A549 (cell line): ENCODE data around the gene KCTD11. TPM values are rescaled to one million over a fixed set of nuclear protein-coding genes. Genes with fewer than 3 reads are reported as not detected.

ENCODE experiments used
- ATAC-seq, 2 experiments: fragments of 200-7000 bp in 1 of 2; fragments of >200 bp in 1 of 2; cut with Nextera tagmentation in 1 of 2; cut with Tn5 transposase in 1 of 2; 3 replicates each; pipeline versions ENCODE4 v1.8.0 to v1.9.1; 2018 to 2020; ENCODE audit warnings: mild to moderate bottlenecking in 1 of 2, moderate library complexity in 1 of 2
- CTCF ChIA-PET: fragments of 300-600 bp; sonication (Branson Sonifier 250); formaldehyde crosslinking; extraction: SDS; loops from one replicate; lab custom pipeline; 2021; ENCODE audit warnings: antibody characterized with exemption, inconsistent platforms; lab: Yijun Ruan, JAX
- POLR2A ChIA-PET: fragments of 350-600 bp; formaldehyde crosslinking; extraction: SDS; loops from one replicate; lab custom pipeline; 2021; ENCODE audit warnings: antibody characterized with exemption, inconsistent platforms; lab: Yijun Ruan, JAX
- DNase-seq, 2 experiments: peaks; one replicate each; pipeline versions ENCODE4 v3.0.0 to v3.0.0-alpha.2; 2011 to 2016; ENCODE audit warnings: low read depth in 1 of 2, low spot score in 1 of 2
- FAIRE-seq: peaks from 2 replicates; lab custom pipeline; 2011; peaks lifted over from hg19 to GRCh38; lab: Jason Lieb, UNC
- H3K27ac ChIP-seq, 2 experiments: fragments of >200 bp; sonication (Bioruptor Twin); formaldehyde crosslinking; 3 replicates each; pipeline ENCODE4 v1.5.1; 2016 to 2017
- H3K4me1 ChIP-seq: fragments of >200 bp; sonication (Bioruptor Twin); formaldehyde crosslinking; 3 replicates; pipeline ENCODE4 v1.6.1; 2016
- H3K4me2 ChIP-seq: fragments of >200 bp; sonication (Bioruptor Twin); formaldehyde crosslinking; 3 replicates; pipeline ENCODE4 v1.6.1; 2016
- H3K4me3 ChIP-seq: fragments of >200 bp; sonication (Bioruptor Twin); formaldehyde crosslinking; 3 replicates; pipeline ENCODE4 v1.5.1; 2016
- H3K9me3 ChIP-seq: fragments of >200 bp; sonication (Bioruptor Twin); formaldehyde crosslinking; 3 replicates; pipeline ENCODE4 v1.6.1; 2016
- BHLHE40 ChIP-seq: IDR thresholded peaks from 2 replicates; pipeline ENCODE4 v1.6.1; 2012; ENCODE audit warnings: low read depth, low read length, inconsistent platforms
- CBX2 ChIP-seq: fragments of 200-600 bp; sonication (generic); IDR thresholded peaks from 2 replicates; pipeline ENCODE4 v1.6.1; 2016; ENCODE audit warnings: low read depth, mild to moderate bottlenecking, borderline replicate concordance
- EHF ChIP-seq: fragments of 250-450 bp; sonication (Bioruptor Pico); IDR thresholded peaks from 2 replicates; pipeline ENCODE4 v1.5.0; 2020; ENCODE audit warnings: mild to moderate bottlenecking
- EHMT2 ChIP-seq: fragments of 200-600 bp; sonication (generic); IDR thresholded peaks from 2 replicates; pipeline ENCODE4 v1.6.1; 2016; ENCODE audit warnings: antibody characterized with exemption, low read depth, mild to moderate bottlenecking, moderate library complexity
- EP300 ChIP-seq, 2 experiments: fragments of >200 bp; sonication (Bioruptor Twin); formaldehyde crosslinking; IDR thresholded peaks; 2 replicates in 1 of 2; 3 replicates in 1 of 2; pipeline ENCODE4 v1.6.1; 2016 to 2017
- ESRRA ChIP-seq: fragments of 150-350 bp; IDR thresholded peaks from 2 replicates; pipeline ENCODE4 v1.6.1; 2014; ENCODE audit warnings: mild to moderate bottlenecking, low read length, borderline replicate concordance
- FOSL2 ChIP-seq, 2 experiments: fragments of 450-650 bp in 1 of 2; fragments of >200 bp in 1 of 2; sonication (Bioruptor Twin) in 1 of 2; formaldehyde crosslinking; IDR thresholded peaks; 2 replicates each; pipeline versions ENCODE4 v1.5.0 to v1.6.1; 2016 to 2020; ENCODE audit warnings: mild to moderate bottlenecking in 1 of 2, moderate library complexity in 1 of 2
- FOXS1 ChIP-seq: fragments of 250-450 bp; sonication (Bioruptor Pico); IDR thresholded peaks from 2 replicates; pipeline ENCODE4 v1.5.0; 2020; ENCODE audit warnings: mild to moderate bottlenecking, moderate library complexity
- HEYL ChIP-seq: fragments of 250-450 bp; sonication (Bioruptor Pico); IDR thresholded peaks from 2 replicates; pipeline ENCODE4 v1.8.0; 2021; ENCODE audit warnings: mild to moderate bottlenecking, moderate library complexity
- HOXA7 ChIP-seq: fragments of 250-450 bp; sonication (Bioruptor Pico); IDR thresholded peaks from 2 replicates; pipeline ENCODE4 v1.5.0; 2020; ENCODE audit warnings: mild to moderate bottlenecking, moderate library complexity
- HOXB13 ChIP-seq: fragments of 250-450 bp; sonication (Bioruptor Pico); IDR thresholded peaks from 2 replicates; pipeline ENCODE4 v1.5.0; 2020; ENCODE audit warnings: low read depth, mild to moderate bottlenecking, moderate library complexity
- HOXB5 ChIP-seq: fragments of 250-450 bp; sonication (Bioruptor Pico); IDR thresholded peaks from 2 replicates; pipeline ENCODE4 v1.5.0; 2020; ENCODE audit warnings: mild to moderate bottlenecking, moderate library complexity
- JUNB ChIP-seq: fragments of >200 bp; sonication (Bioruptor Twin); formaldehyde crosslinking; IDR thresholded peaks from 2 replicates; pipeline ENCODE4 v1.6.1; 2016
- MAFK ChIP-seq: fragments of 450-650 bp; IDR thresholded peaks from 2 replicates; pipeline ENCODE4 v1.6.1; 2014; ENCODE audit not compliant: partially characterized antibody
- POLR2AphosphoS2 ChIP-seq: conservative IDR thresholded peaks from 2 replicates; pipeline ENCODE4 v1.6.1; 2012; ENCODE audit warnings: low read length, improper control_type of control experiment, inconsistent platforms
- RCOR1 ChIP-seq: fragments of 150-350 bp; IDR thresholded peaks from 2 replicates; pipeline ENCODE4 v1.6.1; 2014; ENCODE audit warnings: antibody characterized with exemption, low read length, low read depth
- RFX5 ChIP-seq: fragments of 450-650 bp; IDR thresholded peaks from 2 replicates; pipeline ENCODE4 v1.7.1; 2014; ENCODE audit warnings: antibody characterized with exemption, mild to moderate bottlenecking, moderate library complexity
- RNF2 ChIP-seq: fragments of 200-600 bp; sonication (generic); IDR thresholded peaks from 2 replicates; pipeline ENCODE4 v1.6.1; 2016; ENCODE audit warnings: low read depth, mild to moderate bottlenecking, antibody characterized with exemption, moderate library complexity, borderline replicate concordance
- TFCP2L1 ChIP-seq: fragments of 250-450 bp; sonication (Bioruptor Pico); IDR thresholded peaks from 2 replicates; pipeline ENCODE4 v1.5.0; 2021; ENCODE audit warnings: mild to moderate bottlenecking
- ZSCAN20 ChIP-seq: fragments of 250-450 bp; sonication (Bioruptor Pico); IDR thresholded peaks from 2 replicates; pipeline ENCODE4 v1.8.0; 2022; ENCODE audit warnings: mild to moderate bottlenecking, moderate library complexity
- WGBS: methylation state at CpG from one replicate; pipeline ENCODE4 v1.1.6; 2017; ENCODE audit errors: missing lambda C conversion rate; 5-methylcytosine and 5-hydroxymethylcytosine counted together
- polyA plus RNA-seq, 4 experiments: library from polyadenylated mRNA; depleted of rRNA in 3 of 4; stranded (reverse); fragments of >200 nt; fragmentation: RNase III in 1 of 4; extraction: RNeasy Plus Mini Kit Qiagen cat#74134 plus additional on column Dnase treatment in 1 of 4; gene quantifications; 2 replicates in 3 of 4; 3 replicates in 1 of 4; pipeline ENCODE4 v1.2.3, GENCODE V29; 2011 to 2017
- TF ChIP-seq, protein P1 (sequence below): IDR thresholded peaks from 2 replicates; pipeline ENCODE4 v1.6.1; 2012
- TF ChIP-seq, protein P2 (sequence below): fragments of >200 bp; sonication (Bioruptor Twin); formaldehyde crosslinking; IDR thresholded peaks from 3 replicates; pipeline ENCODE4 v1.6.1; 2016
- TF ChIP-seq, protein P3 (sequence below): IDR thresholded peaks from 2 replicates; pipeline ENCODE4 v1.6.1; 2012; ENCODE audit warnings: low read depth, borderline replicate concordance
- TF ChIP-seq, protein P4 (sequence below): fragments of 250-450 bp; sonication (Bioruptor Pico); IDR thresholded peaks from 2 replicates; pipeline ENCODE4 v1.5.0; 2020; ENCODE audit warnings: low read depth, mild to moderate bottlenecking, moderate library complexity
- TF ChIP-seq, protein P5 (sequence below): IDR thresholded peaks from 2 replicates; pipeline ENCODE4 v1.6.1; 2012
- TF ChIP-seq, protein P6 (sequence below): fragments of 200-600 bp; sonication (generic); IDR thresholded peaks from 2 replicates; pipeline ENCODE4 v1.6.1; 2016; ENCODE audit warnings: antibody characterized with exemption, mild to moderate bottlenecking, moderate library complexity

Gene KCTD11
- polyA plus RNA-seq, 2 of the 4 experiments (the other 2 are of a cell fraction), result 6.1 to 10.3 TPM

DNA sequence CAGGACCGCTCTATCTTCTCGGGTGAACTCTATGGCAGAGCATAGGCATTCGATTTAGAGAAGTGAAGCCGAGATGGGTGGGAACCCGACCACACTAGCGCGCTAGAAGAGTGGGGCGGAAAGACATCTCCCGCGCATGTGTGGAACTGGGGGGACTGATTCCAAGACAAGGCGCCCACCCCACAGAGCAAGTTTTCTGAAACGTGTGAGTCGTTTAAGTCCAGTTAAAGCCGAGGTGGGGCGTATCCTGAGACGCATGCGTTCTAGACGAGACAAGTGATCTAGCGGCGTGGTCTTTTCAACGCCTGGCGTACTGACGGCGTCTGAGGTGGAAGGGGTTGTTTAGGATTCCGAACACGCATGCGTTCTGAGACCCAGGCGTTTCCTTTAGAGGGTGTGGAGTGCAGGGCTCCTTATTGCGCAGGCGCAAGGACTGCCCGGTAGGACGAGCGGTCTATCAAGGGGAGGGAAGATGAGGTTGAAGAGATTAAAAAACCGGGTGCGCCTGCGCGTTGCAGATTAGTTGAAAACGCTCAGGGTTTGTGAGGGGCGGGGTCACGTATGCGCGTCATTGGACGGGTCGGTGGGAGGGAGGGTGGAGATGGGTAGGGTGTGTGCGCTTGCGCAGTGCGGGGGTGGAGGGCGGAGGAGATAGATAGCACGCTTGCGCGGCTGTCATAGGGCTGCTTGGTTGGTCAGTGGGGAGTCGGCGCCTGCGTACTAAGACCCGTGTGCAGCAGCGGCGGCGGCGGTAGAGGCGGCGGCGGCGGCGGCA lies 44.9 kb upstream of the KCTD11 start, which contains the start of gene EIF5A (continued):
- TF ChIP-seq, protein P1, sequence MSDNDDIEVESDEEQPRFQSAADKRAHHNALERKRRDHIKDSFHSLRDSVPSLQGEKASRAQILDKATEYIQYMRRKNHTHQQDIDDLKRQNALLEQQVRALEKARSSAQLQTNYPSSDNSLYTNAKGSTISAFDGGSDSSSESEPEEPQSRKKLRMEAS, result peak; percentile 90
- no peak for TF ChIP-seq HEYL (CRISPR knock-in tag)
- TF ChIP-seq RCOR1, result no peak
- no peak for TF ChIP-seq POLR2AphosphoS2
- no peak for TF ChIP-seq RNF2
- TF ChIP-seq, protein P2, sequence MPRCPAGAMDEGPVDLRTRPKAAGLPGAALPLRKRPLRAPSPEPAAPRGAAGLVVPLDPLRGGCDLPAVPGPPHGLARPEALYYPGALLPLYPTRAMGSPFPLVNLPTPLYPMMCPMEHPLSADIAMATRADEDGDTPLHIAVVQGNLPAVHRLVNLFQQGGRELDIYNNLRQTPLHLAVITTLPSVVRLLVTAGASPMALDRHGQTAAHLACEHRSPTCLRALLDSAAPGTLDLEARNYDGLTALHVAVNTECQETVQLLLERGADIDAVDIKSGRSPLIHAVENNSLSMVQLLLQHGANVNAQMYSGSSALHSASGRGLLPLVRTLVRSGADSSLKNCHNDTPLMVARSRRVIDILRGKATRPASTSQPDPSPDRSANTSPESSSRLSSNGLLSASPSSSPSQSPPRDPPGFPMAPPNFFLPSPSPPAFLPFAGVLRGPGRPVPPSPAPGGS, result peak; percentile 54; the same call in 2 of the 3 replicates
- TF ChIP-seq EHMT2, result no peak
- no peak for TF ChIP-seq BHLHE40
- no peak for TF ChIP-seq EHF (CRISPR knock-in tag)
- TF ChIP-seq HOXB5 (CRISPR knock-in tag), result no peak
- TF ChIP-seq RFX5, result no peak
- TF ChIP-seq FOXS1 (CRISPR knock-in tag), result no peak
- no peak for TF ChIP-seq HOXA7 (CRISPR knock-in tag)
- no peak for TF ChIP-seq HOXB13 (CRISPR knock-in tag)
- TF ChIP-seq, protein P3, sequence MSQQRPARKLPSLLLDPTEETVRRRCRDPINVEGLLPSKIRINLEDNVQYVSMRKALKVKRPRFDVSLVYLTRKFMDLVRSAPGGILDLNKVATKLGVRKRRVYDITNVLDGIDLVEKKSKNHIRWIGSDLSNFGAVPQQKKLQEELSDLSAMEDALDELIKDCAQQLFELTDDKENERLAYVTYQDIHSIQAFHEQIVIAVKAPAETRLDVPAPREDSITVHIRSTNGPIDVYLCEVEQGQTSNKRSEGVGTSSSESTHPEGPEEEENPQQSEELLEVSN, result 0 out of 2 replicates have a peak, but pooled peaks have one; percentile 44
- TF ChIP-seq, protein P4, sequence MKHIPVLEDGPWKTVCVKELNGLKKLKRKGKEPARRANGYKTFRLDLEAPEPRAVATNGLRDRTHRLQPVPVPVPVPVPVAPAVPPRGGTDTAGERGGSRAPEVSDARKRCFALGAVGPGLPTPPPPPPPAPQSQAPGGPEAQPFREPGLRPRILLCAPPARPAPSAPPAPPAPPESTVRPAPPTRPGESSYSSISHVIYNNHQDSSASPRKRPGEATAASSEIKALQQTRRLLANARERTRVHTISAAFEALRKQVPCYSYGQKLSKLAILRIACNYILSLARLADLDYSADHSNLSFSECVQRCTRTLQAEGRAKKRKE, result no peak
- no peak for TF ChIP-seq EP300 (IDR thresholded peaks at IDR 0.05)
- TF ChIP-seq MAFK, result no peak
- TF ChIP-seq, protein P5, sequence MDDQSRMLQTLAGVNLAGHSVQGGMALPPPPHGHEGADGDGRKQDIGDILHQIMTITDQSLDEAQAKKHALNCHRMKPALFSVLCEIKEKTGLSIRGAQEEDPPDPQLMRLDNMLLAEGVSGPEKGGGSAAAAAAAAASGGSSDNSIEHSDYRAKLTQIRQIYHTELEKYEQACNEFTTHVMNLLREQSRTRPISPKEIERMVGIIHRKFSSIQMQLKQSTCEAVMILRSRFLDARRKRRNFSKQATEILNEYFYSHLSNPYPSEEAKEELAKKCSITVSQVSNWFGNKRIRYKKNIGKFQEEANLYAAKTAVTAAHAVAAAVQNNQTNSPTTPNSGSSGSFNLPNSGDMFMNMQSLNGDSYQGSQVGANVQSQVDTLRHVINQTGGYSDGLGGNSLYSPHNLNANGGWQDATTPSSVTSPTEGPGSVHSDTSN, result no peak; the same call in 1 of the 2 replicates

DNA sequence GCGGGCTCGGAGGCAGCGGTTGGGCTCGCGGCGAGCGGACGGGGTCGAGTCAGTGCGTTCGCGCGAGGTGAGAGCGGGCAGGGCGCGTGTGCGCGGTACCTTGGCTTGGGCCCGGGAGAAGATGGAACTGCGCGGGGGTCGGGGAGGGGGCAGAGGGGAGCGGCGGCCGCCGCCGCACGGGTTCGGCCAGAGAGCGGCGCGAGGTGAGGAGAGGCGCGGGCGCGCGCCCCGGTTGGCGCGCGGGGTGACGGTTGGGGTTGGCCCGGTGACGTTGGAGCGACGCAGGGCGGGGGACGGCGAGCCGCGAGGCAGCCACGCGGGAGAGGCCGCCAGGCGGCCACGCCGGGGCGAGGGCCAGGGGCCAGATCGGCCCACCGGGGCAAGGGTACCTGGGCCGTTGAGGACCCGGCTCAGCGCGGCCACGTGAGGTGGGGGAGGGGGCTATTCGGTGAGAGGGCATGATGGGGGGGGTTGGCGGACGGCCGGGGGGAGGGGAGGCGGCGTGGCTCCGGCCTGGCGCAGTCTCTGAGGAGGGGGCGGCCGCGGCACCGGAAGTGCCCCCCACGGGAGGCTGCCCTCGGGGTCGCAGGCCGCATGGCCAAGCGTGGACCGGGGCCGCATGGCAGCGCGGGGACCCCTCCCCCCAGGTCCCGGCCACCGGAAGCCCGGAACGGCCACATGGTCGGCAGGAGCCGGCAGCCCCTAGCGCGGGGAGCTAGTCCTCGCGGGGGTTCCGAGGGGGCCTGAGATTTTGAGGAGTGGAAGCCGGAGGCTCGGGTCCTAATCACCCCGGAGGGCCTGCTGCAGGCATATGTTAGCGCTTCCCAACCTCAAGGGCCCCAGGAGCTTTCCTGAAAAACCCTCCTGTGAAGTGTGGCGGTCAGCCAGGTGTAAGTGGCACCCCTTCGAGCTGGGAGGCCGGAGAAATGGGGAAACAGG lies 44.0 kb upstream of the KCTD11 start:
- peak overlapping the region; percentile 98 to 100 for H3K27ac ChIP-seq
- H3K4me1 ChIP-seq, result peaks cover 37% of the 10 kb centered on the region
- ChIA-PET POLR2A (interaction anchor here (0.5 to 1.1 kb wide), 2 partner anchors 96 to 176 kb away, joined by 3 to 4 read pairs; partner anchors contain the start of genes POLR2A and TMEM256), CTCF (interaction anchor here (0.9 to 4.5 kb wide), 4 partner anchors 10 to 36 kb away, joined by 3 to 22 read pairs (median 5); no protein-coding TSS in a partner anchor)
- H3K9me3 ChIP-seq, result no peaks in the 10 kb centered on the region
- FAIRE-seq, result no peak
- WGBS, result 1% methylated on average over 17 of the region's 104 CpGs
- peak; percentile 7 to 44 for ATAC-seq
- H3K4me3 ChIP-seq, result peak overlapping the region; percentile 98
- DNase-seq, result peak; percentile 52
- H3K4me2 ChIP-seq, result peak overlapping the region; percentile 95
- TF ChIP-seq ZSCAN20 (no peak), ESRRA (no peak), TFCP2L1 (CRISPR knock-in tag) (peak; percentile 76; the same call in 1 of the 2 replicates), JUNB (no peak), FOXS1 (CRISPR knock-in tag) (no peak), CBX2 (no peak), BHLHE40 (no peak), FOSL2 (IDR thresholded peaks at IDR 0.05) (no peak), FOSL2 (CRISPR knock-in tag; IDR thresholded peaks at IDR 0.05) (peak; percentile 2; the same call in 1 of the 2 replicates)
- TF ChIP-seq, protein P5, result peak; percentile 10; the same call in 1 of the 2 replicates
- TF ChIP-seq, protein P6, sequence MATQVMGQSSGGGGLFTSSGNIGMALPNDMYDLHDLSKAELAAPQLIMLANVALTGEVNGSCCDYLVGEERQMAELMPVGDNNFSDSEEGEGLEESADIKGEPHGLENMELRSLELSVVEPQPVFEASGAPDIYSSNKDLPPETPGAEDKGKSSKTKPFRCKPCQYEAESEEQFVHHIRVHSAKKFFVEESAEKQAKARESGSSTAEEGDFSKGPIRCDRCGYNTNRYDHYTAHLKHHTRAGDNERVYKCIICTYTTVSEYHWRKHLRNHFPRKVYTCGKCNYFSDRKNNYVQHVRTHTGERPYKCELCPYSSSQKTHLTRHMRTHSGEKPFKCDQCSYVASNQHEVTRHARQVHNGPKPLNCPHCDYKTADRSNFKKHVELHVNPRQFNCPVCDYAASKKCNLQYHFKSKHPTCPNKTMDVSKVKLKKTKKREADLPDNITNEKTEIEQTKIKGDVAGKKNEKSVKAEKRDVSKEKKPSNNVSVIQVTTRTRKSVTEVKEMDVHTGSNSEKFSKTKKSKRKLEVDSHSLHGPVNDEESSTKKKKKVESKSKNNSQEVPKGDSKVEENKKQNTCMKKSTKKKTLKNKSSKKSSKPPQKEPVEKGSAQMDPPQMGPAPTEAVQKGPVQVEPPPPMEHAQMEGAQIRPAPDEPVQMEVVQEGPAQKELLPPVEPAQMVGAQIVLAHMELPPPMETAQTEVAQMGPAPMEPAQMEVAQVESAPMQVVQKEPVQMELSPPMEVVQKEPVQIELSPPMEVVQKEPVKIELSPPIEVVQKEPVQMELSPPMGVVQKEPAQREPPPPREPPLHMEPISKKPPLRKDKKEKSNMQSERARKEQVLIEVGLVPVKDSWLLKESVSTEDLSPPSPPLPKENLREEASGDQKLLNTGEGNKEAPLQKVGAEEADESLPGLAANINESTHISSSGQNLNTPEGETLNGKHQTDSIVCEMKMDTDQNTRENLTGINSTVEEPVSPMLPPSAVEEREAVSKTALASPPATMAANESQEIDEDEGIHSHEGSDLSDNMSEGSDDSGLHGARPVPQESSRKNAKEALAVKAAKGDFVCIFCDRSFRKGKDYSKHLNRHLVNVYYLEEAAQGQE, result peak; percentile 59
